HEK293T (cell line): ENCODE data around the gene ZNF148.

Experiments used
- CTCF ChIA-PET: fragments of 350-600 bp; formaldehyde crosslinking; extraction: SDS; loops from one replicate; lab custom pipeline; 2021; ENCODE audit warnings: antibody characterized with exemption, inconsistent platforms; lab: Yijun Ruan, JAX
- POLR2A ChIA-PET: fragments of 350-600 bp; formaldehyde crosslinking; extraction: SDS; loops from one replicate; lab custom pipeline; 2020; ENCODE audit warnings: antibody characterized with exemption, inconsistent platforms; lab: Yijun Ruan, JAX
- DNase-seq: peaks from one replicate; pipeline ENCODE4 v3.0.0; 2012; ENCODE audit warnings: mixed read lengths; ENCODE audit errors: extremely low spot score
- ARNT ChIP-seq: fragments of 450-650 bp; IDR thresholded peaks from 2 replicates; pipeline ENCODE4 v1.6.1; 2017; ENCODE audit warnings: mild to moderate bottlenecking
- BHLHE40 ChIP-seq: fragments of 450-650 bp; IDR thresholded peaks from 2 replicates; pipeline ENCODE4 v1.6.1; 2016; ENCODE audit warnings: mild to moderate bottlenecking, moderate library complexity, borderline replicate concordance
- CTBP1 ChIP-seq: fragments of 450-650 bp; IDR thresholded peaks from 2 replicates; pipeline ENCODE4 v1.6.1; 2016; ENCODE audit warnings: borderline replicate concordance
- ELF4 ChIP-seq: fragments of 450-650 bp; IDR thresholded peaks from 2 replicates; pipeline ENCODE4 v1.6.1; 2017; ENCODE audit warnings: antibody characterized with exemption
- FOXA1 ChIP-seq: fragments of 450-650 bp; IDR thresholded peaks from 2 replicates; pipeline ENCODE4 v1.6.1; 2016; ENCODE audit warnings: mild to moderate bottlenecking
- FOXK2 ChIP-seq: fragments of 450-650 bp; IDR thresholded peaks from 2 replicates; pipeline ENCODE4 v1.6.1; 2016; ENCODE audit warnings: mild to moderate bottlenecking
- FOXM1 ChIP-seq: fragments of 450-650 bp; IDR thresholded peaks from 2 replicates; pipeline ENCODE4 v1.6.1; 2017; ENCODE audit warnings: mild to moderate bottlenecking, borderline replicate concordance
- HDGF ChIP-seq: fragments of 450-650 bp; IDR thresholded peaks from 2 replicates; pipeline ENCODE4 v1.6.1; 2017; ENCODE audit warnings: antibody characterized with exemption, borderline replicate concordance
- L3MBTL2 ChIP-seq: fragments of 450-650 bp; conservative IDR thresholded peaks from 2 replicates; pipeline ENCODE4 v1.6.1; 2016; ENCODE audit warnings: mild to moderate bottlenecking
- LEF1 ChIP-seq: fragments of 450-650 bp; IDR thresholded peaks from 2 replicates; pipeline ENCODE4 v1.6.1; 2017; ENCODE audit warnings: mild to moderate bottlenecking, borderline replicate concordance
- NFRKB ChIP-seq: fragments of 450-650 bp; IDR thresholded peaks from 2 replicates; pipeline ENCODE4 v1.6.1; 2016; ENCODE audit warnings: mild to moderate bottlenecking, moderate library complexity
- PKNOX1 ChIP-seq: fragments of 450-650 bp; IDR thresholded peaks from 2 replicates; pipeline ENCODE4 v1.6.1; 2016
- SP1 ChIP-seq: fragments of 450-650 bp; IDR thresholded peaks from 2 replicates; pipeline ENCODE4 v1.6.1; 2017
- SUZ12 ChIP-seq: fragments of 450-650 bp; IDR thresholded peaks from 2 replicates; pipeline ENCODE4 v1.6.1; 2016; ENCODE audit warnings: mild to moderate bottlenecking
- TARDBP ChIP-seq: fragments of 450-650 bp; IDR thresholded peaks from 2 replicates; pipeline ENCODE4 v1.6.1; 2016
- ZNF384 ChIP-seq: fragments of 450-650 bp; IDR thresholded peaks from 2 replicates; pipeline ENCODE4 v1.6.1; 2016

The ZNF148 gene

DNA sequence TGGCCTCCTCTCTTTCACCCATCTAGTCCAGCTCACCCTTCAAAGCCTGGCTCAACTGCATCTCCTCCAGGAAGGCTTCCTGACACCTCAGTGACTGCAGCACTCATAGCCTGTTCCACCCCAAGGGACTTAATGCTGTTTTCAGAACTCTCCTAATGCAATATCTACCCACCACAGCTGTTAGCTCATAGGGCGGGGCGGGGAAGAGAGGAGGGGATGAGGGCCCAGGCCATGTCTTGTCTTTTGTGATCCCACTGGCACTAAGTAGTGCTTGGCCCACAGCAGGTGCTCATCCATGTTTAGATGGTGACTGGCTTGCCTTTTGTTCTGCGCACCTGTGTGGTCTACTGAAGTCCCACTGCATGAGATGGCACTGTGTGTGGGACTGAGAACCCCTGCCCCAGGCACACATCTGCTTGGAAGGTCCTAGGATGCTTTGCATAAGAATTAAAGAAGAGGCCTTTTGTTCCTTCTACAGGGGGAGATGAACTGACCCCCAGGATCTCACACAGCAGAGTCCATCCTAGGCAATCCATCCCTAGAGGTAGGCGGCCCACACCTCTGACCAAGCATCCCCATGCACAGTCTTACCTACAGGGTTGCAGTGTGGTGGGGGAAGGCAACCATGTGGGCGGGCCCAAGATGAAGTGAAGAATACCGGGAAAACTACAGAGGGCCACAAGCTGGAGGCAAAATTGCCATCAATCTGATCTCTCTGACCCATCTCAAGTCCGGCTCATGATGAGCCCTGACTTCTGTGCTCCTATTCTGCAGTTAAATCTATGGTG is 185.6 kb downstream of the ZNF148 start:
- no peak for DNase-seq
- TF ChIP-seq ZNF384 (no peak), CTBP1 (no peak), ELF4 (no peak), BHLHE40 (no peak), L3MBTL2 (no peak), NFRKB (no peak), SUZ12 (no peak), ARNT (no peak), PKNOX1 (no peak), HDGF (no peak)
- ChIA-PET POLR2A (no interaction called here), CTCF (no interaction called here)

- CTCF ChIA-PET = no interaction called here
- POLR2A ChIA-PET = no interaction called here
Observed at GRCh38 chr3:125188955-125189354, 186.2 kb downstream of the ZNF148 start.

DNA sequence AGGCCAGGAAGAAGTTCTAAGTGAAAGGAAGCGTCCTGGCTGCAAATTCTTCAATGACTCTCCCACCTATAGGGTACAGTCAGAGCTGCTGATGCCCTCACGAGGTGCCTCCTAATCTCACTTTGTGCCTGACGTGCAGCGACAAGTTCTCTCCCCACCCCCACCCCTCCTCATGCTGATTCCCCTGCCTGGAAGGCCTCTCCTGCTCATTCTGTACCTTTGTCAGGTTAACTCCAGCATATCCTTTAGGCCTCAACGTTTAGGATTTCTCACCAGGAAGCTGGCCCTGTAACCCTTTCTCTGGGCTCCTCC is 187.6 kb downstream of the ZNF148 start:
- DNase-seq = no peak
- ChIA-PET POLR2A (no interaction called here), CTCF (no interaction called here)
- TF ChIP-seq FOXA1 (no peak), BHLHE40 (no peak), TARDBP (no peak), SUZ12 (no peak), LEF1 (no peak), ZNF384 (no peak), FOXK2 (no peak), NFRKB (no peak), FOXM1 (no peak), PKNOX1 (no peak), L3MBTL2 (no peak), ELF4 (no peak), ARNT (no peak), CTBP1 (no peak), SP1 (no peak), HDGF (no peak)

More at GRCh38 chr3:125188955-125189354, 186.2 kb downstream of the ZNF148 start:
- DNase-seq = no peak
- TF ChIP-seq FOXA1 (no peak), FOXM1 (peak; percentile 50; the same call in 1 of the 2 replicates)

DNA sequence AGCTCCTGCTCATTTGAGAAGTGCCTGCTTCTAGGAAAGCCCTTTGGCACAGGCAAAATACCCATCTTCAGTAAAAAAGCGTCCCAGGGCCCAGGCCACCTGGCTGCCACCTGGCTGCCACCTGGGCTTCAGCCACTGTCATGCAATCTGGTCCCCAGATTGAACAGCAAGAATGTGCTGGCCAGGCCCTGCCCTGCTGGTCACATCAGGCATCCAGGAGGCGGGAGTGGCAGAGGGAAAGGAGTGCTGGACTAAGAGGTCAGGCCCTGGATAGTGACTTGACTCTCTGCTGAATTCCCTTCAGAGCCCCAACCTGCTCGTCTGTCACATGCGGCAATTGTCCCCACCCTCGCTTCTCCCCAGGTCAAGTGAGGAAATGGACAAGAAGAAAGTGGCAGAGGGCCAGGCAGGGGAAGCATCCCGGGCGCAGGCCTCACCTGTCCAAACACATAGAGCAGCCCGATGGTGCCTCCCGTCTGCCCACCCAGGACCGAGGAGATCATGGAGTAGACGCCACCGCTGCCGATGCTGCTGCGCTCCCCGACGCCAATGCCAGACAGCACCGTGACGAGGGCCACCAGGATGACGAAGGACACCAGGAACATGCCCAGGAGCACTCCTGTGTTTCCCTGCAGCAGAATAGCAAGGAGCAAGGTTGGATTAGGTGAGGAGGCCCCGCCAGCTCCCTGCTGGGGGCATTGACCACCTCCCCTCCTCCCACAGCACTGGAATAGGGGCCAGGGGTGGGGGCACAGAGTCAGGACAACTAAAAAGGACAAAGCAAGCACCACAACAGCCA is 188.1 kb downstream of the ZNF148 start:
- ChIA-PET CTCF (no interaction called here), POLR2A (no interaction called here)
- TF ChIP-seq CTBP1 (no peak), L3MBTL2 (no peak), FOXA1 (no peak), ARNT (no peak)
- DNase-seq = no peak

- CTCF ChIA-PET = no interaction called here
- TF ChIP-seq FOXM1 (no peak), PKNOX1 (no peak), FOXA1 (no peak), BHLHE40 (no peak), ELF4 (no peak), ARNT (no peak)
- DNase-seq = no peak
- POLR2A ChIA-PET = no interaction called here
Observed at GRCh38 chr3:125186261-125186787, 188.8 kb downstream of the ZNF148 start.

- CTCF ChIA-PET = no interaction called here
- POLR2A ChIA-PET = no interaction called here
- DNase-seq = no peak
- TF ChIP-seq SP1 (no peak), LEF1 (no peak), BHLHE40 (no peak), SUZ12 (no peak), ARNT (no peak), ZNF384 (no peak), NFRKB (no peak), PKNOX1 (no peak)
Observed at GRCh38 chr3:125185805-125186204, 189.3 kb downstream of the ZNF148 start.
